AG04449 (cell line): ENCODE measurements around the gene AP2M1.
"Not testable (repeated sequence)": the region's sequence is repeated elsewhere in the genome, so short reads cannot be mapped to it uniquely, and the experiment has no call there.

Experiments
- CTCF ChIA-PET: fragments of 350-600 bp; formaldehyde crosslinking; extraction: SDS; loops from one replicate; lab custom pipeline; 2021; ENCODE audit warnings: antibody characterized with exemption; lab: Yijun Ruan, JAX
- POLR2A ChIA-PET: fragments of 400-600, 350-600 bp; formaldehyde crosslinking; extraction: SDS; loops from one replicate; lab custom pipeline; 2020; ENCODE audit warnings: antibody characterized with exemption, inconsistent platforms; lab: Yijun Ruan, JAX
- DNase-seq: peaks from one replicate; pipeline ENCODE4 v3.0.0-alpha.2; 2010; ENCODE audit warnings: low read depth, low spot score
- H3K4me3 ChIP-seq: 2 replicates; pipeline ENCODE4 v1.5.1; 2011; ENCODE audit warnings: low read depth, mild to moderate bottlenecking, control low read depth, low read length
- CTCF ChIP-seq: IDR thresholded peaks from one replicate; pipeline ENCODE4 v1.5.1; 2011; ENCODE audit warnings: mild to moderate bottlenecking, moderate library complexity, low read length, control low read depth, inconsistent platforms; ENCODE audit not compliant: insufficient read depth; ENCODE audit errors: missing control alignments

AP2M1 gene

DNA sequence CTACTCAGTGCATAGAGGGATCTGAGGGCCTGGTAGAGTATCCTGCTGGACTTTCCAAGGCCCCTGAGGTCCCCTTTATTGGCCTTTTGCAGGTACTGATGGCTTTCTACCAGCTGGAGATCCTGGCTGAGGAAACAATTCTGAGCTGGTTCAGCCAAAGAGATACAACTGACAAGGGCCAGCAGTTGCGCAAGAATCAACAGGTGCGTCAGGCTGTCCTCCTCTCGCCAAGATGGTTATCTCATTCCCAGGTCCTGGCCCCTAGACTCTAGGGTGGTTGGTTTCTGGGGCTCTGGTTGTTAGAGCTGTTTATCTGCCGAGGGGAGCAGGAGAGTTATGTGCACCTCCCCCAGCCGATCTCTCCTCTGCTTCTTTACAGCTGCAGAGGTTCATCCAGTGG is 30.1 kb upstream of the AP2M1 start:
- CTCF ChIA-PET: interaction anchor here (0.9 to 4.1 kb wide), 13 partner anchors 8 to 249 kb away, joined by 3 to 46 read pairs (median 4); partner anchors contain the start of genes ABCF3, DVL3, EEF1AKMT4 and EIF2B5
- POLR2A ChIA-PET: interaction anchor here (0.8 kb wide), 1 partner anchor 11 kb away, joined by 3 read pairs; the partner anchor contains the start of gene DVL3
- DNase-seq: no peak

DNA sequence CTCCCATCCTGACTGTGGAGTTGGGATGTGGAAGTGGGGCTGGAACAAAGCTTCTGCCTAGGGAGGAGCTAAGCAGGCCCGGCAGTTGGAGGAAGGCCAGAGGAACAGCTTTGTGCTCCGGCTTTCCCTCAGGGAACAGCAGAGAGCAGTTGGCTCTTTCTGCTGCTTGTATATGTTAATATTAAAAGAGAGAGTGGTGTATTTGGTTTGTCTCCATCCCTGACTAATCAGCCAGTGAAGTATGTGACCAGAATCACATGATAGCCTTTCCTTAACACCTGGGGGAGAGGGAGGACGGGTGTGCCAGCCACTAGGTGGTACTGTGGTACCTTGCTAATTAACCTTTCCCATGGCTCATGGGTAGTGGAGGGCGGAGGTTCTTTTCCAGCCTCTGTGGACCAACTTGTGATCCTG is 29.5 kb upstream of the AP2M1 start:
- ChIA-PET POLR2A (no interaction called here), CTCF (interaction anchor here (0.9 to 4.1 kb wide), 16 partner anchors 8 to 249 kb away, joined by 3 to 46 read pairs (median 4); partner anchors contain the start of genes ABCF3, DVL3, EEF1AKMT4 and EIF2B5)
- DNase-seq: no peak
- no peak overlapping the region for H3K4me3 ChIP-seq
- peak; percentile 35 for TF ChIP-seq CTCF

More for the DNA sequence above, 30.1 kb upstream of the AP2M1 start:
- TF ChIP-seq CTCF: no peak
- no peak overlapping the region for H3K4me3 ChIP-seq

GRCh38 chr3:184145751-184146270 is 28.8 kb upstream of the AP2M1 start:
- H3K4me3 ChIP-seq: no peak overlapping the region
- ChIA-PET POLR2A (no interaction called here), CTCF (interaction anchor here (0.8 to 4.1 kb wide), 13 partner anchors 11 to 249 kb away, joined by 3 to 46 read pairs (median 4); partner anchors contain the start of genes EEF1AKMT4 and EIF2B5)
- TF ChIP-seq CTCF: no peak
- no peak for DNase-seq

DNA sequence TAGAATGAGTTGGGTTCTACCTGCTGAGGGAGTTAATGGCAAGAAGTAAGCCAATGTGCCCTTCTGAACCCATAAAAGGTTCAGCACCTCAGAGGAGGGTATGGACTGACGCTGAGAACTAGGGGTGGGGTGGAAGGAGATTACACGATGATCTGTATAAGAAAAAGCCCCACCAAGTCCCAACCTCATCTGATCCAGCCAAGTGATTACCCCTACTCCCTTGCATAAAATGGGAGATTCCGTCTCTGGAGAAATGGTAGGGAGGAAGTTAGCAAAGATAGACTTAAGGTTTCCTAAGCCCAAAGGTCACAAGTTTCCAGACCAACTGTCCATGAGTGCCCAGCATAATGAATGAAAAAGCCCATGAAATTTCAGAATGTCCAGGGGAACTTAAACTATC is 26.6 kb upstream of the AP2M1 start:
- H3K4me3 ChIP-seq: no peak overlapping the region
- ChIA-PET POLR2A (no interaction called here), CTCF (interaction anchor here (1.1 to 1.9 kb wide), 5 partner anchors 11 to 142 kb away, joined by 4 to 10 read pairs (median 5); partner anchors contain the start of gene EEF1AKMT4)
- TF ChIP-seq CTCF: no peak
- DNase-seq: no peak

- CTCF ChIA-PET: interaction anchor here (0.7 to 1.9 kb wide), 11 partner anchors 10 to 140 kb away, joined by 3 to 10 read pairs (median 4); partner anchors contain the start of gene EEF1AKMT4
- H3K4me3 ChIP-seq: no peak overlapping the region
- no peak for TF ChIP-seq CTCF
- DNase-seq: no peak
- POLR2A ChIA-PET: interaction anchor here (0.7 kb wide), 1 partner anchor 27 kb away, joined by 3 read pairs; no protein-coding TSS in a partner anchor
Observed at GRCh38 chr3:184149123-184149522, 25.5 kb upstream of the AP2M1 start.

- H3K4me3 ChIP-seq, POLR2A ChIA-PET, DNase-seq: not testable (repeated sequence)
- peak; percentile 35 for TF ChIP-seq CTCF
- CTCF ChIA-PET: interaction anchor here (0.8 to 1.9 kb wide), 6 partner anchors 11 to 105 kb away, joined by 3 to 10 read pairs (median 4); partner anchors contain the start of gene EEF1AKMT4
Observed at GRCh38 chr3:184149770-184150169, 24.9 kb upstream of the AP2M1 start.
